Measurements from ENCODE around the gene PTGFRN.
"Not testable (repeated sequence)": the region's sequence is repeated elsewhere in the genome, so short reads cannot be mapped to it uniquely, and the experiment has no call there.

Gene PTGFRN

GRCh38 chr1:116916533-116917445 is 7.1 kb downstream of the PTGFRN start:
- no peak for DNase-seq (ENCODE audit: low read depth)

- no peak for DNase-seq (ENCODE audit: low read depth)
These were observed 9.1 kb downstream of the PTGFRN start for GRCh38 chr1:116918714-116919357.

GRCh38 chr1:116919802-116920201 is 10.1 kb downstream of the PTGFRN start:
- no peak for DNase-seq (ENCODE audit: low read depth)

GRCh38 chr1:116920211-116920610 is 10.5 kb downstream of the PTGFRN start:
- DNase-seq (ENCODE audit: low read depth) = no peak

- no peak for DNase-seq (ENCODE audit: low read depth)
These were observed 11.7 kb downstream of the PTGFRN start for GRCh38 chr1:116921301-116921885.

- DNase-seq (ENCODE audit: low read depth) = no peak
These were observed 12.2 kb downstream of the PTGFRN start for GRCh38 chr1:116921937-116922336.

GRCh38 chr1:116923421-116923820 is 13.7 kb downstream of the PTGFRN start:
- DNase-seq (ENCODE audit: low read depth) = no peak

GRCh38 chr1:116927049-116927798 is 17.5 kb downstream of the PTGFRN start:
- DNase-seq (ENCODE audit: low read depth) = no peak

GRCh38 chr1:116929961-116930592 is 20.4 kb downstream of the PTGFRN start:
- no peak for DNase-seq (ENCODE audit: low read depth)

- DNase-seq (ENCODE audit: low read depth) = no peak
These were observed 21.6 kb downstream of the PTGFRN start for GRCh38 chr1:116931016-116931918.

GRCh38 chr1:116933606-116934515 is 24.1 kb downstream of the PTGFRN start:
- DNase-seq (ENCODE audit: low read depth) = no peak

- DNase-seq (ENCODE audit: low read depth) = no peak
These were observed 25.0 kb downstream of the PTGFRN start for GRCh38 chr1:116934586-116935207.

GRCh38 chr1:116938216-116938615 is 28.5 kb downstream of the PTGFRN start:
- no peak for DNase-seq (ENCODE audit: low read depth)

- DNase-seq (ENCODE audit: low read depth) = not testable (repeated sequence)
These were observed 30.2 kb downstream of the PTGFRN start for GRCh38 chr1:116939780-116940543.

GRCh38 chr1:116940814-116941599 is 31.3 kb downstream of the PTGFRN start:
- DNase-seq (ENCODE audit: low read depth) = no peak

- DNase-seq (ENCODE audit: low read depth) = no peak
These were observed 32.0 kb downstream of the PTGFRN start for GRCh38 chr1:116941670-116942069.

- DNase-seq (ENCODE audit: low read depth) = no peak
These were observed 32.6 kb downstream of the PTGFRN start for GRCh38 chr1:116942344-116942743.

- no peak for DNase-seq (ENCODE audit: low read depth)
These were observed 33.7 kb downstream of the PTGFRN start for GRCh38 chr1:116943438-116943837.

All from fibroblast of gingiva (primary cell).